Middle frontal gyrus (tissue), 1 donor: ENCODE results near the gene CRIP2.
A peak's percentile ranks its signal among the peaks of the same experiment; 100 is the strongest.

Source experiments
- DNase-seq: peaks from one replicate; pipeline ENCODE4 v3.0.0-alpha.2; 2015; ENCODE audit warnings: low spot score; ENCODE audit errors: extremely low spot score

The CRIP2 gene

GRCh38 chr14:105526776-105527380 is 52.3 kb downstream of the CRIP2 start:
- no peak for DNase-seq

GRCh38 chr14:105527381-105527825 is 52.8 kb downstream of the CRIP2 start:
- no peak for DNase-seq

- peak; percentile 64 for DNase-seq
Observed at GRCh38 chr14:105527826-105528585, 53.4 kb downstream of the CRIP2 start.

GRCh38 chr14:105528586-105529318 is 54.1 kb downstream of the CRIP2 start:
- DNase-seq: no peak

GRCh38 chr14:105529319-105529568 is 54.6 kb downstream of the CRIP2 start:
- DNase-seq: no peak
